ENCODE measurements around the gene RPL12. TPM values are rescaled to one million over a fixed set of nuclear protein-coding genes. Genes with fewer than 3 reads are reported as not detected.

RPL12 gene
- total and polyA plus RNA-seq, 2 of the 13 experiments (the other 11 are each of a cell fraction or from before 2014, with no cell fraction given): 1,551 to 2,590 TPM

DNA sequence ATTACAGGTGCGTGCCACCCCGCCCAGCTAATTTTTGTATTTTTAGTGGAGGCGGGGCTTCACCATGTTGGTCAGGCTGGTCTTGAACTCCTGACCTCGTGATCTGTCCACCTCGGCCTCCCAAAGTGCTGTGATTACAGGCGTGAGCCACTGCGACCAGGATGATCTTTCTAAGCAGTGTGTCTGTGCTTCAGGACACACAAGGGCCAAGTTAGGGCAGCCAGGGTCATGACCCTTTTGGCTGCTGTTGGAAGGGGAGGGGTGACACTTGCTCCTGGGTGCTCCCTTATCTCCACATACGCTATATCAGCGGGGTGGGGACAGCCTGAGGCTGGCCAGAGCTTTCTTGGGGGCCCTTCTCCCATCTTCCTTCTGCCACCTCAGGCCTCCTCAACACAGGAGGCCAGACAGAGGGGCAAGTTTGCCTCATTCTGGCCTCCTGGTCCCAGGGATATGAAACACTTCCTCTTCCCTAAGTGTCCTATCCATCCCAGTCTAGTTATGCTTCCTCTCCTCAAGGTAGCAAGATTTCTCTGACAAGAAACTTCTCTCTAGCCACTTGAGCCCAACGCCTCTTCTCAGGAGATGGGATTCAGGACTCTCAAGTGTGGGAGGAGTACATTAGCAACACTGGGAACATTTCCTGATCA, 28.9 kb downstream of the RPL12 start (continued):
- TF ChIP-seq SRSF4 (IDR thresholded peaks at IDR 0.05; ENCODE audit: low read depth, low read length, poor library complexity, severe bottlenecking): no peak
- TF ChIP-seq, protein P1, sequence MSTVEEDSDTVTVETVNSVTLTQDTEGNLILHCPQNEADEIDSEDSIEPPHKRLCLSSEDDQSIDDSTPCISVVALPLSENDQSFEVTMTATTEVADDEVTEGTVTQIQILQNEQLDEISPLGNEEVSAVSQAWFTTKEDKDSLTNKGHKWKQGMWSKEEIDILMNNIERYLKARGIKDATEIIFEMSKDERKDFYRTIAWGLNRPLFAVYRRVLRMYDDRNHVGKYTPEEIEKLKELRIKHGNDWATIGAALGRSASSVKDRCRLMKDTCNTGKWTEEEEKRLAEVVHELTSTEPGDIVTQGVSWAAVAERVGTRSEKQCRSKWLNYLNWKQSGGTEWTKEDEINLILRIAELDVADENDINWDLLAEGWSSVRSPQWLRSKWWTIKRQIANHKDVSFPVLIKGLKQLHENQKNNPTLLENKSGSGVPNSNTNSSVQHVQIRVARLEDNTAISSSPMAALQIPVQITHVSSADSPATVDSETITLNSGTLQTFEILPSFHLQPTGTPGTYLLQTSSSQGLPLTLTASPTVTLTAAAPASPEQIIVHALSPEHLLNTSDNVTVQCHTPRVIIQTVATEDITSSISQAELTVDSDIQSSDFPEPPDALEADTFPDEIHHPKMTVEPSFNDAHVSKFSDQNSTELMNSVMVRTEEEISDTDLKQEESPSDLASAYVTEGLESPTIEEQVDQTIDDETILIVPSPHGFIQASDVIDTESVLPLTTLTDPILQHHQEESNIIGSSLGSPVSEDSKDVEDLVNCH (CRISPR knock-in tag; IDR thresholded peaks at IDR 0.05): no peak

DNA sequence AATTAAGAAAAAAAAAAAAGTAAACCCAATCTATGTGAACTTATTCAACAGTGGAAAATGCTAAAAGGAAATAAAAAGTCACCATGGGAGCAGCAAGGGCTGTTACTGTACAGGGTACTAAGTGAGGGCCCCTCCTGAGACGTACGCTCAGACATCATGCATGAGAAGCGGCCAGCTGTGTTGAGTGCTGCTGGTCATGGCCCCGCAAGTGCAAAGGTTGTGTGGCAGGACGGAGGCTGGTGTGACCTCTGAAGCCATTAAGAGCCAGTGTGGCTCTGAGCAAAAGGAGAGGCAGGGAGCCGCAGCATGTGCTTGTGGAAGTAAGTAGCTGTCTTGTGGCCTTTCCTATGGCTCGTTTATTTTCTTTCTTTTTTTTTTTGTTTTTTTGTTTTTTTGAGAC, 30.1 kb downstream of the RPL12 start:
- H3K9me3 ChIP-seq (ENCODE audit: low read length): no peaks in the 10 kb centered on the region
- no TSS peak for BruUV-seq (replicated peaks)
- H4K20me1 ChIP-seq (ENCODE audit: insufficient read depth, low read length): no peaks in the 10 kb centered on the region
- CTCF ChIA-PET (ENCODE audit: low intra/inter-chr PET ratio, low total read pairs): no interaction called here
- H3K27ac ChIP-seq (ENCODE audit: extremely low read length, insufficient read depth, low read length): peak overlapping the region; percentile 46
- peaks cover 38% of the 10 kb centered on the region for H3K4me1 ChIP-seq (ENCODE audit: insufficient read depth, low read length)
- peak overlapping the region; percentile 44; the same call in 1 of the 2 replicates for H3K4me2 ChIP-seq (ENCODE audit: low read depth, low read length)
- in situ Hi-C loops (cut with HindIII; ENCODE audit: extremely low pct_ligation_motif_present, low pct_unique_long_range_greater_than_20kb) (no loop called here), intact Hi-C loops (cut with micrococcal nuclease; ENCODE audit: unreplicated experiment) (loop anchor here (5.0 kb wide), 1 partner anchor 209 kb away; no protein-coding TSS in a partner anchor)
- no peak overlapping the region for H2AFZ ChIP-seq (ENCODE audit: low read length)
- H3K36me3 ChIP-seq (replicated peaks in 1 of 2; ENCODE audit: control insufficient read depth in 1 of 2, insufficient read depth in 2 of 2, low read length in 2 of 2): no peaks in the 10 kb centered on the region
- 59% methylated on average over 5 of the region's 7 CpGs for WGBS (ENCODE audit: low lambda C conversion rate)
- ATAC-seq (0 out of 3 replicates have a peak, but pooled peaks have one; percentile 3), FAIRE-seq (peak; percentile 49), DNase-seq (ENCODE audit: low spot score) (no peak)
- no peaks in the 10 kb centered on the region; a peak in 1 of 5 replicates for H3K27me3 ChIP-seq (ENCODE audit: control insufficient read depth in 1 of 2, insufficient read depth in 2 of 2, low read length in 2 of 2)
- H3K4me3 ChIP-seq (replicated peaks in 1 of 3; ENCODE audit: insufficient read depth in 1 of 3, low read depth in 2 of 3, low read length in 3 of 3): no peak overlapping the region
- H3K79me2 ChIP-seq (ENCODE audit: insufficient read depth, low read length): peaks cover 34% of the 10 kb centered on the region
- H3K9ac ChIP-seq (ENCODE audit: insufficient read depth, low read depth, low read length): no peak overlapping the region
- POLR2A ChIA-PET: interaction anchor here (0.8 to 3.3 kb wide), 4 partner anchors 24 to 197 kb away, joined by 3 to 20 read pairs (median 5); partner anchors contain the start of genes LRSAM1, RPL12 and SLC2A8
- TF ChIP-seq, protein P2, sequence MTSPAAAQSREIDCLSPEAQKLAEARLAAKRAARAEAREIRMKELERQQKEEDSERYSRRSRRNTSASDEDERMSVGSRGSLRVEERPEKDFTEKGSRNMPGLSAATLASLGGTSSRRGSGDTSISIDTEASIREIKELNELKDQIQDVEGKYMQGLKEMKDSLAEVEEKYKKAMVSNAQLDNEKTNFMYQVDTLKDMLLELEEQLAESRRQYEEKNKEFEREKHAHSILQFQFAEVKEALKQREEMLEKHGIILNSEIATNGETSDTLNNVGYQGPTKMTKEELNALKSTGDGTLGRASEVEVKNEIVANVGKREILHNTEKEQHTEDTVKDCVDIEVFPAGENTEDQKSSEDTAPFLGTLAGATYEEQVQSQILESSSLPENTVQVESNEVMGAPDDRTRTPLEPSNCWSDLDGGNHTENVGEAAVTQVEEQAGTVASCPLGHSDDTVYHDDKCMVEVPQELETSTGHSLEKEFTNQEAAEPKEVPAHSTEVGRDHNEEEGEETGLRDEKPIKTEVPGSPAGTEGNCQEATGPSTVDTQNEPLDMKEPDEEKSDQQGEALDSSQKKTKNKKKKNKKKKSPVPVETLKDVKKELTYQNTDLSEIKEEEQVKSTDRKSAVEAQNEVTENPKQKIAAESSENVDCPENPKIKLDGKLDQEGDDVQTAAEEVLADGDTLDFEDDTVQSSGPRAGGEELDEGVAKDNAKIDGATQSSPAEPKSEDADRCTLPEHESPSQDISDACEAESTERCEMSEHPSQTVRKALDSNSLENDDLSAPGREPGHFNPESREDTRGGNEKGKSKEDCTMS (CRISPR knock-in tag; conservative IDR thresholded peaks at IDR 0.05): no peak
- TF ChIP-seq, protein P3, sequence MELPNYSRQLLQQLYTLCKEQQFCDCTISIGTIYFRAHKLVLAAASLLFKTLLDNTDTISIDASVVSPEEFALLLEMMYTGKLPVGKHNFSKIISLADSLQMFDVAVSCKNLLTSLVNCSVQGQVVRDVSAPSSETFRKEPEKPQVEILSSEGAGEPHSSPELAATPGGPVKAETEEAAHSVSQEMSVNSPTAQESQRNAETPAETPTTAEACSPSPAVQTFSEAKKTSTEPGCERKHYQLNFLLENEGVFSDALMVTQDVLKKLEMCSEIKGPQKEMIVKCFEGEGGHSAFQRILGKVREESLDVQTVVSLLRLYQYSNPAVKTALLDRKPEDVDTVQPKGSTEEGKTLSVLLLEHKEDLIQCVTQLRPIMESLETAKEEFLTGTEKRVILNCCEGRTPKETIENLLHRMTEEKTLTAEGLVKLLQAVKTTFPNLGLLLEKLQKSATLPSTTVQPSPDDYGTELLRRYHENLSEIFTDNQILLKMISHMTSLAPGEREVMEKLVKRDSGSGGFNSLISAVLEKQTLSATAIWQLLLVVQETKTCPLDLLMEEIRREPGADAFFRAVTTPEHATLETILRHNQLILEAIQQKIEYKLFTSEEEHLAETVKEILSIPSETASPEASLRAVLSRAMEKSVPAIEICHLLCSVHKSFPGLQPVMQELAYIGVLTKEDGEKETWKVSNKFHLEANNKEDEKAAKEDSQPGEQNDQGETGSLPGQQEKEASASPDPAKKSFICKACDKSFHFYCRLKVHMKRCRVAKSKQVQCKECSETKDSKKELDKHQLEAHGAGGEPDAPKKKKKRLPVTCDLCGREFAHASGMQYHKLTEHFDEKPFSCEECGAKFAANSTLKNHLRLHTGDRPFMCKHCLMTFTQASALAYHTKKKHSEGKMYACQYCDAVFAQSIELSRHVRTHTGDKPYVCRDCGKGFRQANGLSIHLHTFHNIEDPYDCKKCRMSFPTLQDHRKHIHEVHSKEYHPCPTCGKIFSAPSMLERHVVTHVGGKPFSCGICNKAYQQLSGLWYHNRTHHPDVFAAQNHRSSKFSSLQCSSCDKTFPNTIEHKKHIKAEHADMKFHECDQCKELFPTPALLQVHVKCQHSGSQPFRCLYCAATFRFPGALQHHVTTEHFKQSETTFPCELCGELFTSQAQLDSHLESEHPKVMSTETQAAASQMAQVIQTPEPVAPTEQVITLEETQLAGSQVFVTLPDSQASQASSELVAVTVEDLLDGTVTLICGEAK (IDR thresholded peaks at IDR 0.05): no peak
- TF ChIP-seq, protein P3 (CRISPR knock-in tag; IDR thresholded peaks at IDR 0.05): no peak
- TF ChIP-seq ZSCAN31 (CRISPR knock-in tag; IDR thresholded peaks at IDR 0.05; ENCODE audit: low read depth) (no peak), ZMYM3 (CRISPR knock-in tag; IDR thresholded peaks at IDR 0.05) (0 out of 2 replicates have a peak, but pooled peaks have one; percentile 14)

Data from HepG2 (cell line).